Dermis blood vessel endothelial cell (primary cell): ENCODE data around the gene ARHGAP45. TPM values are rescaled to one million over a fixed set of nuclear protein-coding genes. Genes with fewer than 3 reads are reported as not detected.

Source experiments
- DNase-seq: peaks from one replicate; pipeline ENCODE4 v3.0.0; 2010
- total RNA-seq: library from RNA; depleted of rRNA; stranded (reverse); fragments of >200 nt; gene quantifications from 2 replicates; pipeline ENCODE4 v1.2.3, GENCODE V29; 2014

The ARHGAP45 gene
- total RNA-seq, 1 donor from 2014 or later = 40.3 TPM

- DNase-seq = peak; percentile 99
Observed at GRCh38 chr19:1039646-1040475, 27.1 kb upstream of the ARHGAP45 start, which contains the start of gene ABCA7. Gene ABCA7, plus strand, starts transcription at chr19:1040107. Its CDS starts 1,255 bp downstream, at chr19:1041362.

GRCh38 chr19:1040476-1041271 is 26.3 kb upstream of the ARHGAP45 start:
- DNase-seq = peak; percentile 91

- no peak for DNase-seq
Observed at GRCh38 chr19:1041272-1041834, 25.6 kb upstream of the ARHGAP45 start.

- no peak for DNase-seq
Observed at GRCh38 chr19:1041835-1042685, 24.9 kb upstream of the ARHGAP45 start.

- no peak for DNase-seq
Observed at GRCh38 chr19:1042689-1043511, 24.1 kb upstream of the ARHGAP45 start.

- peak; percentile 58 for DNase-seq
Observed at GRCh38 chr19:1045247-1045603, 21.7 kb upstream of the ARHGAP45 start.

- DNase-seq = no peak
Observed at GRCh38 chr19:1046117-1046626, 20.8 kb upstream of the ARHGAP45 start.

GRCh38 chr19:1046836-1047695 is 19.9 kb upstream of the ARHGAP45 start:
- no peak for DNase-seq

GRCh38 chr19:1047696-1048147 is 19.2 kb upstream of the ARHGAP45 start:
- DNase-seq = no peak

GRCh38 chr19:1049106-1049505 is 17.9 kb upstream of the ARHGAP45 start:
- no peak for DNase-seq

GRCh38 chr19:1049800-1050199 is 17.2 kb upstream of the ARHGAP45 start:
- DNase-seq = no peak

GRCh38 chr19:1050989-1051788 is 15.8 kb upstream of the ARHGAP45 start:
- no peak for DNase-seq

GRCh38 chr19:1051791-1052190 is 15.2 kb upstream of the ARHGAP45 start:
- no peak for DNase-seq

- no peak for DNase-seq
Observed at GRCh38 chr19:1052349-1052975, 14.5 kb upstream of the ARHGAP45 start.

GRCh38 chr19:1053176-1054101 is 13.5 kb upstream of the ARHGAP45 start:
- no peak for DNase-seq

- no peak for DNase-seq
Observed at GRCh38 chr19:1054102-1055027, 12.6 kb upstream of the ARHGAP45 start.

- no peak for DNase-seq
Observed at GRCh38 chr19:1055028-1055425, 11.9 kb upstream of the ARHGAP45 start.
